Stimulated activated CD8-positive, alpha-beta memory T cell treated with anti-CD3 and anti-CD28 coated beads, Interleukin-4, amount 100 ng/mL, for 48 hours (primary cell): ENCODE results near the gene TNFSF12.

Source experiments
- DNase-seq: peaks from one replicate; pipeline ENCODE4 v3.0.0-alpha.2; 2020

The TNFSF12 gene, protein sequence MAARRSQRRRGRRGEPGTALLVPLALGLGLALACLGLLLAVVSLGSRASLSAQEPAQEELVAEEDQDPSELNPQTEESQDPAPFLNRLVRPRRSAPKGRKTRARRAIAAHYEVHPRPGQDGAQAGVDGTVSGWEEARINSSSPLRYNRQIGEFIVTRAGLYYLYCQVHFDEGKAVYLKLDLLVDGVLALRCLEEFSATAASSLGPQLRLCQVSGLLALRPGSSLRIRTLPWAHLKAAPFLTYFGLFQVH

DNA sequence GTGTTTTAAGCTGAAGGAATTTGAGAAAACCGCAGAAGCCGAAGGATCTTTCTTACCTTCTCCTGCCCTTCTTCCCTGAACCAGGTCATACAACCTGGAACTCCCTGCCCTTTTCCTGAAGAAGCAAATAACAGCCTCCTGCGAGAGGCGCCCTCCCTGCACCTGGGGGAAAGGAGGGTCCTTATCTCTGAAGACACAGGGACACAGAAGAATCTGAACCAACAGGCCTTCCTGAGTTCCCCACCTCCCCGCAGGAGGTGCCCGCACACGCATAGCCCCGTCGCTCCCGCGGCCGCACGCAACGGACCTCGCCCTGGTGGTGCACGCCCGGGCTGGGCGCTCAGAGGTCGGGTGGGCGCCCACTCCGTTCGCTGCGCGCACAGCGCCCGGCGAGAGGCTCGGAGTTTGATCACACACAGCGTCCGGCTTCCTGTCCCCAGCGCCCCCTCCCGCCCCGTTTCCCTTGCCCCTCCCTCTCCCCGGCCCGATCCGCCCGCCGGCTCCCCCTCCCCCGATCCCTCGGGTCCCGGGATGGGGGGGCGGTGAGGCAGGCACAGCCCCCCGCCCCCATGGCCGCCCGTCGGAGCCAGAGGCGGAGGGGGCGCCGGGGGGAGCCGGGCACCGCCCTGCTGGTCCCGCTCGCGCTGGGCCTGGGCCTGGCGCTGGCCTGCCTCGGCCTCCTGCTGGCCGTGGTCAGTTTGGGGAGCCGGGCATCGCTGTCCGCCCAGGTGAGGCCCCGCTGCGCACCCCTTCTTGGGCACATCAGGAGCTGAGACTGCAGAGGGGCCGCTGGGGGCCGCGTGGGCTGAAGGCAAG, at the start of gene TNFSF12:
Gene TNFSF12 (plus strand): TSS at position 474 of the 816 bp plus-strand sequence. CDS start 96 bp downstream, at position 570.
- DNase-seq = peak; percentile 72

DNA sequence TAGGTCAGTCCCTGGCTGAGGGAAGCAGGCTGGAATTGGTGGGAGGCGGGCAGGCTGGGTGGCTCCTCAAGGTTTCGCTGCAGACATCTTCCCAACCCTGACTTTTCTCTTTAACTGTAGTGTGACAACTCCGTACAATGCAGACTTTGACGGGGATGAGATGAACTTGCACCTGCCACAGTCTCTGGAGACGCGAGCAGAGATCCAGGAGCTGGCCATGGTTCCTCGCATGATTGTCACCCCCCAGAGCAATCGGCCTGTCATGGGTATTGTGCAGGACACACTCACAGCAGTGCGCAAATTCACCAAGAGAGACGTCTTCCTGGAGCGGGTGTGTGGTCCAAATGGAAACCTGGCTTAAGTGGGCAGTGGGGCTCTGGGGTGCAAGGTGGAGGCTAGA, 49.7 kb upstream of the TNFSF12 start:
- DNase-seq = no peak

GRCh38 chr17:7501729-7502128, 47.1 kb upstream of the TNFSF12 start:
- no peak for DNase-seq

DNA sequence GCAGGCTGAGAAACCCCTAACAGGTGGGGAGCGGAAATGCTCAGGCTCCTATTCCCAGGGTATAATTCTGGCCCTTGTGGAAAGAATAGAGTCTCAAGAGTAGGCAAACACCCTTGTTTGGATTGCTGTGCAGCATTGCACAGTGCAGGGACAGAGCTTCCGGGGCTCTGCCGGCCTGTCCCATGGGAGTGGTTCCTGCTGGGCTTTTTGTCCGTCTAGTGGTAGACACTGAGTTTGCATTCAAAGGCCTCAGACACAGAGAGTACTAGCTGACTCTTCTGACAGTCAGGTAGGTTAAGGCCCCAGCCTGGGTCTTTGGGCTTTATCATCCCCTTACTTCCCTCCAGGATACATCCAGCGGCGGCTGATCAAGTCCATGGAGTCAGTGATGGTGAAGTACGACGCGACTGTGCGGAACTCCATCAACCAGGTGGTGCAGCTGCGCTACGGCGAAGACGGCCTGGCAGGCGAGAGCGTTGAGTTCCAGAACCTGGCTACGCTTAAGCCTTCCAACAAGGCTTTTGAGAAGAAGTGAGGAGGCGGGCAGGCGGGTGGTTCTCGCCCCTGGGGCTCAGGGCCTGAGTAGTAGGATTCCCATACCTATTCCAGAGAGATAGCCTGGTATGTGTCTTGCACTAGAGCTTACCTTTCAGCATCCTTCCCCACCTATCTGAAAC, 46.5 kb upstream of the TNFSF12 start:
- DNase-seq = no peak

DNA sequence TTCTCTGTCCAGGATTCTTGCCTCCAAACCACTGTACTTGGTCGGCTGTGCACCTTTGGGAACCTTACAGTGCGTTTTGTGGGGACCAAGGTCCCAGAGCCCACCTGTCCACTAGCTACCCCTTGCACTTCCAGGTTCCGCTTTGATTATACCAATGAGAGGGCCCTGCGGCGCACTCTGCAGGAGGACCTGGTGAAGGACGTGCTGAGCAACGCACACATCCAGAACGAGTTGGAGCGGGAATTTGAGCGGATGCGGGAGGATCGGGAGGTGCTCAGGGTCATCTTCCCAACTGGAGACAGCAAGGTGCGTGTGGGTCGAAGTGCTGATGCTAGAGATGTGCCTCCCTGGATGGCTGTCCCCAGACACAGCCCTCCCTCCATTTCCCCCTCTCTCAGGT, 45.9 kb upstream of the TNFSF12 start:
- DNase-seq = no peak

DNA sequence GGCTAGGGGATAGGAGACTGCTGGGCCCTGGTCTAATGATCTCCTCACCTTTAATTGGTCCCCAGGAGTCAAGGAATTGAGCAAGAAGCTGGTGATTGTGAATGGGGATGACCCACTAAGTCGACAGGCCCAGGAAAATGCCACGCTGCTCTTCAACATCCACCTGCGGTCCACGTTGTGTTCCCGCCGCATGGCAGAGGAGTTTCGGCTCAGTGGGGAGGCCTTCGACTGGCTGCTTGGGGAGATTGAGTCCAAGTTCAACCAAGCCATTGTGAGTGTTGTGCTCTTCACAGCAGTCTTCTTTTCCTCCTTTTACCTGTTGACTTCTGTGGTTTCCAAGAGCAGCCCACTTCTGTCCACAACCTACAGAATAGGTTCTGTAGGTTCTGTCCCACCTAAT, 45.3 kb upstream of the TNFSF12 start:
- DNase-seq = no peak

- no peak for DNase-seq
These were observed 40.7 kb upstream of the TNFSF12 start for GRCh38 chr17:7508145-7508544.

DNA sequence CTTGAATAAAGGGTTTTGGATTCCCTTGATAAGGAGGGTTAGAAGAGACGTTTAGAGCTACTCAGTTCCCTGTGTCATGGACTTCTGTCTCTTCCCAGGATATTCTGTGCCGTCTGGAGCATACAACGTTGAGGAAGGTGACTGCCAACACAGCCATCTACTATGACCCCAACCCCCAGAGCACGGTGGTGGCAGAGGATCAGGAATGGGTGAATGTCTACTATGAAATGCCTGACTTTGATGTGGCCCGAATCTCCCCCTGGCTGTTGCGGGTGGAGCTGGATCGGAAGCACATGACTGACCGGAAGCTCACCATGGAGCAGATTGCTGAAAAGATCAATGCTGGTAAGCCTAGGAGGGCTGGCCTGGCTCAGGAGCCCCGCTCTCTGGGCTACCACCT, 40.0 kb upstream of the TNFSF12 start:
- no peak for DNase-seq

- no peak for DNase-seq
These were observed 38.9 kb upstream of the TNFSF12 start for GRCh38 chr17:7509937-7510336.

- DNase-seq = no peak
These were observed 37.8 kb upstream of the TNFSF12 start for GRCh38 chr17:7511108-7511507.

DNA sequence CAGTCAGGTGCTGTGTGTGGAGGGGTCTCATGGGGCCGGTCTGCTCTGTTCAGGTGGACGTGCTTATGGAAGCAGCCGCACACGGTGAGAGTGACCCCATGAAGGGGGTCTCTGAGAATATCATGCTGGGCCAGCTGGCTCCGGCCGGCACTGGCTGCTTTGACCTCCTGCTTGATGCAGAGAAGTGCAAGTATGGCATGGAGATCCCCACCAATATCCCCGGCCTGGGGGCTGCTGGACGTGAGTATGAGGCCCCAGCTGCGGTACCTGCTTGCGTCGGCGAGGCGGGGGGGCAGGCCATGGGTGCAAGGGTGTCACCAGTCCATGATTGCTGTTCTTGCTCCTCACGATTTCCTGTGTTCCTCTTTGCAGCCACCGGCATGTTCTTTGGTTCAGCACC, 36.8 kb upstream of the TNFSF12 start:
- no peak for DNase-seq

GRCh38 chr17:7512824-7513540, 35.9 kb upstream of the TNFSF12 start:
- DNase-seq = no peak

GRCh38 chr17:7513850-7514419, 34.9 kb upstream of the TNFSF12 start:
- no peak for DNase-seq

GRCh38 chr17:7515911-7516610, 32.8 kb upstream of the TNFSF12 start:
- DNase-seq = no peak

GRCh38 chr17:7523033-7523432, 25.8 kb upstream of the TNFSF12 start:
- DNase-seq = peak; percentile 72

DNA sequence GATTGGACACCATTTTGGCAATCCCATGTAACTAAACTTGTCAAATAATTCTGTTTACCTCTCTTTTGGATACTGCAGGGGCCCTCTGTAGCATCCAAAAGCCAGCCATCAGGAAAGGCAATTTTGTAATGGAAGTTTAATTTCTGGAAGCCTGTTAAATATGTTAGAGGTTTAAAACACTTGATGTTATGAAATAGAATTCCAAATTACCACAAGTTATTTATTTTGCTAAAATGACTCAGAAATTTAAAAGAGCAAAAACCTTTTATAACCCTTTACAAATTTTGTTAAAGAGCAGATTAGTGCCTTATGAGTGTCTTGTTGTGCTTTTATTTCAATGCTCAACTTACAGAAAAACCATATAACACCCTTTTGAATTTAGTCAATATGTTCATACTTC, 20.0 kb upstream of the TNFSF12 start:
- no peak for DNase-seq

- DNase-seq = no peak
These were observed 18.6 kb upstream of the TNFSF12 start for GRCh38 chr17:7530023-7530900.

DNA sequence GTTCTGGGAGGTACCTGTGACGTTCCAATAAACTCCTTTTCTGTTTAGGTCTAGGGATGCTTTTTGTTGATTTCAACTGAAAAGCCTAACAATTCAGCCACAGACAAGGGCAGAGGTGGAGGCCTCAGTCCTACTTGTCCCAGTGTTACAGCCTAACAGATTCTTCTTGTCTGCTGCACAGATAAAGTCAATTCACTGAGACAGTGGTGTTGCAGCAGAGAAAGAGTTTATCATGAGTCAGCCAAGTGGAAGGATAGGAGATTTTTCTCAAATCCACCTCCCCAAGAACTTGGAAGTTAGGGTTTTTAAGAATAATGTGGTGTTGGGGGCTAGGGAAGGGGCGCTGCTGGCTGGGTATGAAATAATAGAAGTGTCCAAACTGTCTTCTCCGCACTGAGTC, 10.8 kb upstream of the TNFSF12 start:
- DNase-seq = no peak

DNA sequence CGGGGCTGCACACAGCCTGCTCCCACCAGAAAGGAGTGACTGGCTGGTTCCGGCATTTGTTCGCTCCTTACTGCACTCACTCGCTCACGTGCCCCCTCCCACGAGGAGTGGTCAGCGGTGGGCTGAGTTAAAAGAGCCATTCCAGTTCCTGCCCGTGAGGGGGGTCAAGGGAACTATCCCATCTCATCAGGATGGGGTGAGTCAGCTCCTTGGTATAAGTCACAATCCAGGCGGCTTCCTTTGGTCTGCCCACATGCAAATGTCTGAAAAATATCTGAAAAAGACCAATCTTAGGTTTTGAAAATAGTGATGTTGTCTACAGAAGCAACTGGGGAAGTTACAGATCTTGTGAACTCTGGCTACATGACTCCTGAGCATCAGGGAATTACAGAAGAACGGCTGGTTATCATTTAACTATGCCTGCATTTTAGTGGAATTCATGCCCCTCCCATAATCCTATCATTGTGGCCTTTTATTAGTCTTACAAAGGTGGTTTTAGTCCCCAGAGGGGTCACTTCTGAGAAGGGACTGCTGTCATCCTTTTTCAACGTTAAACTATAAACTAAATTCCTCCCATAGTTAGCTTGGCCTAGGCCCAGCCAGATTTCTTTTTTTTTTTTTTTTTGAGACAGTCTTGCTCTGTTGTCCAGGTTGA, 9.8 kb upstream of the TNFSF12 start:
- no peak for DNase-seq

- DNase-seq = no peak
These were observed 7.7 kb upstream of the TNFSF12 start for GRCh38 chr17:7541074-7541621.
